GM21360 (cell line): ENCODE data around the gene WSB2.
A peak's percentile ranks its signal among the peaks of the same experiment; 100 is the strongest.

Experiments used
- ATAC-seq: cut with Tn5 transposase; IDR thresholded peaks from one replicate; pipeline ENCODE4 v1.9.1; 2021; ENCODE audit warnings: mild to moderate bottlenecking, moderate library complexity; ENCODE audit not compliant: unreplicated experiment

The WSB2 gene

DNA sequence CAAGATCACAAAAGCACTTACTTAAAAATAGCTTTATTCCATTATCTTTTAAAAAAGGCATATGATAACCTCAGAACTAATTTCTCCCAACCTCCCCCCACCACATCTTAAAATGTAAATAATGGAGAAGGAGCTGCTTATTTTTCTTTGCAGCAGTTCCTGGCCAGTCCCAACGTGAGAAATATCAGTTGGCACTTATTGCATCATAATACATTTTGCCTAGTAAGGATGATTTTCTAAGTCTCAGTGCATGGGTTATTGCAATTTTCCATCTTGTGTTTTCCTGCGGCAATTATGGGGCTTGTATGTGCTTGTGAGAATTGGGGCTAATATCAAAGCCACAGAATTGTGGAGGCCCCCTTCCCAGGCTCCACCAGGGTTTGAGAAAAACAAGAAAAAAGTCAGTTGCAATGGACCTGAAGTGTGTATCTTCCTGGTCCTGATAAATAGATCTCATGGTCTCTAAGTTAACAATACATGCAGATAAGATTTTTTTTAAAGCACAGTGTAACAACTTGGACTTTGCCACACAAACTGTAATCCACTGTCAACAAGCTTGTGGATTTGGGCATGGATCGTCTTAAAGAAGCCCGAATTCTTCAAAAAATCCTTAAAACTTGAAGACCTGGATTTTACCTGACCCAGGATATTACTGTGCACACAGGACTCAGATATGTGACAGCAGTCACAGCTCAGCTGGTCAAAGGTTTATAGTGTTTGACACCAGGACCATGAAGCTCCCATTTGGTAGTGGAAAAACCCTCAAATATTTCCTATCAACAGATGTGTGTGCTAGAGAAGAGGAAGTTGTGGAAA is 2.8 kb upstream of the WSB2 start:
- no peak for ATAC-seq

GRCh38 chr12:118061873-118062843 is 1.2 kb upstream of the WSB2 start:
- no peak for ATAC-seq

DNA sequence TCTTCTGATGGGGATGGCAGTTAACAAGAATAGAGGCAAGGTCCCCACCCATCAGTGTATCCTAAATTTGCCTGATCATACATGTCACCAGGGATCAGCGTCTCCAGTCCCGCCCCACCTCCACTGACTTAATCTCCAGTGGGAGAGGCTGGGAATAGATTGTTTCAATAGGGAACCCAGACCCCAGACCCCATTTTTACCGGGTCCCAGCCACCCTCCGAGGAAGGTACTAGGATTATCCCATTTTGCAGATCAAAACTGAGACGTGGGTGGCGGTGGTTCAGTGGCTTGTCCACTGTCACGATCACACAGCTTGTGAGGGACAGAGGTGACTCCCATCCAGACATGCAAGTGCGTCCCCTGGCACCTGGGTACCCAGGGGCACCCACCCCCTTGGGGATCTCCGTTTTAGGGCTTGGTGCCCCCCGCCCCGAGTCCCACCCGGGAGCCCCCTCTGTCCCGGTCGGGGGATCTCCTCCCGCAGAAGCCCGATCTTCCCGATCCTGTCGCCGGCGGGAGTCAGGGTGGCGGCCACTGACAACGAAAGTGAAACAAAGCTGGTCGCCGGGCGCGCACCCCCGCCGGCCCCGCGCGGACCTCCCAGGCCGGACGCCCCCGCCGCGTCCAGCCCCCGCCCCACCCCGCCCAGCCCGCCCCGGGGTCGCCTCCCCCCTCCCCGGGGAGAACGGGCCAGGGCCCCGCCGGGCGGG is 523 bp downstream of the WSB2 start:
- ATAC-seq, result peak; percentile 25

GRCh38 chr12:118059341-118060191 is 1.4 kb downstream of the WSB2 start:
- ATAC-seq, result no peak

GRCh38 chr12:118058881-118059280 is 2.1 kb downstream of the WSB2 start:
- no peak for ATAC-seq

DNA sequence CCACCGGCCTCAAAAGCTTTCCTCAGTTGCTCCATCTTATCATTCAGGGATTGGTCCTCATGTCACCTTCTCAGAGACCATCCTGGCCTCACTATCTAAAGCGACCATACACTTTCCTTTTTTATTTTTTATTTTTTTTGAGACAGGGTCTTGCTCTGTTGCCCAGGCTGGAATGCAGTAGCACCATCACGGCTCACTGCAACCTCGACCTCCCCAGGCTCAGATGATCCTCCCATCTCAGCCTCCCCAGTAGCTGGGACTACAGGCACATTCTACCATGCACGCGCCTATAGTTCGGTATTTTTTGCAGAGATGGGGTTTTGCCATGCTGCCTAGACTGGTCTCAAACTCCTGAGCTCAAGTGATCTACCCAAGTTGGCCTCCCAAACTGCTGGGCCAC is 2.8 kb downstream of the WSB2 start:
- ATAC-seq, result no peak

DNA sequence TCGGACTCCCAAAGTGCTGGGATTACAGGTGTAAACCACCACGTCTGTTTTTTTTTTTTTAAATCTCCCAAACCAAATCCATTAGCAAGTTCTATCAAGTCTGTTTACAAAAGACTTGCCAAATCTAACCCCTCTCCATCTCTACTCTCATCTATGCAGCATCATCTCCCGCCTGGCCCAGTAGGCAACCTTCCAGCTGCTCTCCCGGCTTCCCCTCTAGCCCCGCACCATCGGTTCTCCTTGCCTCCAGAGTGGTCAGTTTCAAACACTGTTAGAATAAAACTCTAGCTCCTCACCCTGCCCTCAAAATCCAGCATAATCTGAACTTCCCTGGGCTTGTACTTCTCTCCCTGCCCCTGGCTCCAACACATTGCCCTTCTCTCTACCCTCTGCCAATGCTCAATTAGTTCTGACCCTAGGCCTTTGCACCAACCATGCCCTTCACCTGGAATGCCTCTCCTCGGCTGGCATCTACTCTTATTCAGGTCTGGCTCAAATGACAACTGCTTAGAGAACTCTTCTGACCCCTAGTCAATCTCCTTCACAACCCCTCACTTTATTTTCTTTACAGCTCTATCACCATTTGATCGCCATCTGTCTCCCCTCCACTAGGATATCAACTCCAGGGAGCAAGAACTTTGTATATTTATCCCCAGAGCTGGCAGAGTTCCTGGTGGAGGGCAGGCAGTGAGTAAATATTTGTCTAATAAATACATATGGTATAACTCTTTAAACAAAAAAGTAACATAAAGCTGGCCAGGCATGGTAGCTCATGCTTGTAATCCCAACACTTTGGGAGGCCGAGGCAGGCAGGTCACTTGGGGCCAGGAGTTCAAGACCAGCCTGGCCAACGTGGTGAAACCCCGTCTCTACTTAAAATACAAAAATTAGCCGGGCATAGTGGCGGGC is 4.9 kb downstream of the WSB2 start:
- no peak for ATAC-seq

- peak; percentile 59 for ATAC-seq
These were observed 5.8 kb downstream of the WSB2 start for GRCh38 chr12:118055144-118055557.

- no peak for ATAC-seq
These were observed 7.7 kb downstream of the WSB2 start for GRCh38 chr12:118053071-118053985.

DNA sequence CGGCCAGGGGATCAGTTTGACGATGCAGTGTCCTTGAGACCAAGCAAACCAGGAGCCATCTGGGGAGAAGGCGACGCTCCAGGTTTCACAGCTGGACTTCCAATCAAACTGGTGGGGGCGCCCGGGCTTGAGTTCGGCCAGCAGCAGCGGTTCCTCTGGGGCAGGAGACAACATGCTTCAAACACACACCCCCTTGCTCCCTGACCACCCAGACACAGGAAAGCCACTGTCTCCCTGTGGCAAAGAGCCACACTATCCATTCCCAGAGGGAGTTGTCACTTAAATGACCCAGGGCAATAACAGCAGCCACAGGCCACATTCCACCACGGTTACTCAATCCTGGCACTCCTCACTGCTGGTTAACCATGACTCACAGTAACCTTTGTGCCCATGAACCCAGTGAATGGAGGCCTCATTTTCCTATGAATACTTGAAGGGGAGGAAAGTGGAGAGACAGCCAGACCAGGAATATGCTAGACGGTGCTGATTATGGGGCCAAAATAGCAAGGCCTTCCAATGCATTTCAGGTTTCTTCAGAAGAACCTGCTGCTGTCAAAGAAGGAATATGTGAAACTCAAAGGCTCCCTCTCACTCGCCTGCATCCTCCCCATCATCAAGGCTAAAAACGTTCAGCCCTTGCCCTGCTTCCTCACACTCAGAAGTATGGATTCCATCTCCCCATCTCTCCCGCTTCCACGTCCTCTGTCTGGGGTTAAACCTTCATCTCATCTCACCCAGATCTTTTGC is 8.5 kb downstream of the WSB2 start:
- ATAC-seq, result no peak

DNA sequence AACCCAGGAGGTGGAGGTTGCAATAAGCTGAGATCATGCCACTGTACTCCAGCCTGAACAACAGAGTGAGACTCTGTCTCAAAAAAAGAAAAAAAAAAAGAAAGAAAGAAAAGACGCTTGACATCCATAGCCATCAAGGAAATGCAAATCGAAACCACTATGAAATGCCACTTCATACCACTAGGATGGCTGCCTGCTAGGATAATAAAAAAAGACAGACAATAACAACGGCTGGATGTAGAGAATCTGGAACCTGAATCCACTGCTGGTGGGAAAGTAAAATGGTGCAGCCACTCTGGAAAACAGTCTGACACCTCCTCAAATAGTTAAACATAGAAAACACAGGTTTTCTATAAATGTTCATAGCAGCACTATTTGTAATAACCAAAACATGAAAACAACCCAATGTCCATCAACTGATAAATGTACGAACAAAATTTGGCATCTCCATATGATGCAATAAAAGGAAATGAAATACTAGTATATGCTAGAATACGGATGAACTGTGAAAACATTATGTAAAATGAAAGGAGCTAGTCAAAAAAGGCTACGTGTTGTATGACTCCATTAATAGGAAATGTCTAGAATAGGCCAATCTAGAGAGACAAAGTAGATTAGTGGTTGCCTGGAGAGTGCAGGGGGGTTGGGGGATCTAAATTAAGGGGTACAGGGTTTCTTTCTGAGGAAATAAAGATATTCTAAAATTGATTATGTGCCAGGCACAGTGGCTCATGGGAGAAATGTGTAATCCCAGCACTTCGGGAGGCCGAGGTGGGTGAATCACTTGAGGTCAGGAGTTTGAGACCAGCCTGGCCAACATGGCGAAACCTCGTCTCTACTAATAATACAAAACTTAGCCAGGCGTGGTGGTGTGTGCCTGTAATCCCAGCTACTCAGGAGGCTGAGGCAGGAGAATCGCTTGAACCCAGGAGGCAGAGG is 9.7 kb downstream of the WSB2 start:
- ATAC-seq, result no peak

GRCh38 chr12:118046430-118046829 is 14.5 kb downstream of the WSB2 start:
- no peak for ATAC-seq

DNA sequence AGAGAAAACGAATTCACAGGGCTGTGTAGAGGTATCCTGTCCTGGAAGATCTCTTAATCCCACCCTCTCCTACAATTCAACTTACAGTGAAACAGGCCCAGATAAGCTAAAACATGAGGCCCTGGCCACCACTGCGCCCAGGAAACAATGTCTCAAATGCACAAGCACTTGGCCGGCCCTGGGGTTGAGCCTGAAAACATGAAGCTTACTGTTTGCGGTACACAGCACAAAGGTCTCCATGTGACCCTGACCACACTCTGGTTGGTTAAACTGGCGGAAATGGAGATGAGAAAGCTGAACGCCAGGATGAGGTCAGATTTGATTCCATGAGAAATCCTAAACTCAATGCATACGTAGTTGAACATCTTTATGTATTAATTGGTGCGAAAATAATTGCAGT is 16.4 kb downstream of the WSB2 start:
- no peak for ATAC-seq

- ATAC-seq, result no peak
These were observed 16.9 kb downstream of the WSB2 start for GRCh38 chr12:118044075-118044474.

DNA sequence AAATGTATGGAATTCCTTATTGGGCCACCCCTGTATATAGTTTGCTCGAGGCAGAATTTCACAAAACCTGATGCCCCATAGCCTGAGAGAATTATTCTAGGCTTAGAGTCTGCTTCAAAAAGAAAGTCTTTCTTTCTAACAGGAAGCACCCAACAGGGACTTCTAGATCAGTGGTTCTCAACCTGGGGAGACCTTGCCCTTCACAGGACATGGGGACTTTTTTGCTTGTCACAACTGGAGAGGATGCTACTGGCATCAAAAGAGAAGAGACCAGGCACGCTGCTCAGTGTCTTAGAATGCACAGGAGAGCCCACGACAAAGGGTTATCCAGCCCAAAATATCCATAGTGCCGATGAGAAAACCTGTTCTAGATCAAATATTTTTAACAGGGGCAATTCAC is 18.9 kb downstream of the WSB2 start:
- no peak for ATAC-seq

GRCh38 chr12:118038137-118038536 is 22.8 kb downstream of the WSB2 start:
- no peak for ATAC-seq
